G401.6 (cell line): ENCODE measurements around the gene GLIS2.
A peak's percentile ranks its signal among the peaks of the same experiment; 100 is the strongest.

Source experiments
- FAIRE-seq: peaks from 2 replicates; lab custom pipeline; 2012; peaks lifted over from hg19 to GRCh38; lab: Jason Lieb, UNC

Gene GLIS2

DNA sequence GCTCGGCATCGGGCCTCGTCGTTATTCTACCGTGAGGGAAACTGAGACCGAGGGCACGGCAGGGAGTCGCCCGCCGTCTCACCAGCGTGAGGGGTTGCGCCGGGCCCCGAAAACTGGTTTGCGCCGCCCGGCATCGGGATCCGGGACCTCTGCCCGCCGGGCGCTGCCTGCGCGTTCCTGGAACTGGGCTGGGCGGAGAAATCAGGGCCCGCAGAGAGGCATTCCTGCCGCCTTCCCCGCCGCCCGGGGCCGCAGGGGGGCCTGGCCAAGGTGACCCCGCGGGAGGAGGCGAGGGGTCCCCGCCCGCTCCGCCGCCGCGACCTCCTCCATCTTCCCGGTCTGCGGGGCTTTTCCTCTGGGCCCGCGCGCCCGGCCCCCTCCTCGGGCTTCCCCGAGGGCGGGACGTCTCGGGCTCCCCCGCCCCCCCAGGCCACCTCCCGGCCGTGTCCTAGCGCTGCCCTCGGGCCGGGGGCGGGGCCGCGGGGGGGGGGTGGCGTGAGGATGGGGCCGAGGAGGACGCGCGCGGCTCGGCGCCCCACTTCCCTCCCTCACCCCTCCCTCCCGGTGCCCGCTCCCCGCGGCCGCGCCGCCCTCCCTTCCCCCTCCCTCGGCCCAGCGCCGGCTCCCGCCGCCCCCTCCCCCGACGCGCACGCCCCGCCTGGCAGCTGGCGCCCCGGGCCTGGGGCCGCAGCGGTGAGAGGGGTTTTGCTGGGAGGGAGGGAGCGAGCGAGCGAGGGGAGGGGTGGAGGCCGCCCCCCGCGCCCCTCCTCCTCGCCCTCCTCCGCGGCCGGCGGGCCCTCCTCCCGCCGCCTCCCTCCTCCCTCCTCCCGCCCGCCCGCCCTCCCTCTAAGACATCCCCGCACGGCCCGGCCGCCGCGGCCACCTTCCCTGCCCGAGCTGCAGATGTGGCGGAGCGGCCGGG lies at the start of gene GLIS2:
GLIS2 (plus strand) TSS at position 882 of the 922 bp plus-strand sequence. CDS start 16,214 bp downstream, outside the sequence.
- no peak for FAIRE-seq

DNA sequence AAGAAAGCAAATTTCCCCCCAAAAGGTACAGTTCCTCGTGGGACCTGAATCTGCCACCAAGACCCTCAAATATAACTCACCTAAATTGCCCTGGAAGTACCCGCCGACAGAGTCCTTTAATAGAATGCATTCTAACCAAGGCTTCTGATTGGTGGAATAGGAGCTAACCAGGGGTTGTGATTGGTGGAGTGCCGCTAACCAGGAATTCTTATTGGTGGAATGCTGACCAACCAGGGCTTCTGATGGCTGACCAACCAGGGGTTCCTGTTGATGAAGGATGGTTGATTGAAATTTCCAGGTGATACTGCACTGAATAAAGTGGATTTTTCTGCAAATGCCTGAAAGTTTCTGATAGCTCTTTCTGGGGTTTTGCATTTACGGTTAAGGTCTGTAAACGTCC lies 49.5 kb upstream of the GLIS2 start:
- FAIRE-seq: peak; percentile 76

DNA sequence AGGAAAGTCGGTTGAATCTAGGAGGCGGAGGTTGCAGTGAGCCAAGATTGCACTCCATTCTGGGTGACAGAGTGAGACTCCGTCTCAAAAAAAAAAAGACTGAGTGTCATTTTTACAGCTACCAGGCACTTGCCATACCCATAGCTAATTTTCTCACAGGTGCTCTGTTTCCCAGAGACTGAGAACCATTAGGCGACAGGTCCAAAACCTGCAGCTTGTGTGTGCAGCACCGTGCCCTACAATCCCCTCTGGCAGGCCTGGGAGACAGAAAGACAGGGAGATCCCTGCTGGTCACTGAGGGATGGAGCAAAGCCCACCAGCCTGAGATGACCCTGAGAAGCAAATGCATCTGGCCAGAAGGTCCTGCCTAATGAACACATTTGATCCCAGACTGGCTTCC lies 45.8 kb upstream of the GLIS2 start:
- no peak for FAIRE-seq

DNA sequence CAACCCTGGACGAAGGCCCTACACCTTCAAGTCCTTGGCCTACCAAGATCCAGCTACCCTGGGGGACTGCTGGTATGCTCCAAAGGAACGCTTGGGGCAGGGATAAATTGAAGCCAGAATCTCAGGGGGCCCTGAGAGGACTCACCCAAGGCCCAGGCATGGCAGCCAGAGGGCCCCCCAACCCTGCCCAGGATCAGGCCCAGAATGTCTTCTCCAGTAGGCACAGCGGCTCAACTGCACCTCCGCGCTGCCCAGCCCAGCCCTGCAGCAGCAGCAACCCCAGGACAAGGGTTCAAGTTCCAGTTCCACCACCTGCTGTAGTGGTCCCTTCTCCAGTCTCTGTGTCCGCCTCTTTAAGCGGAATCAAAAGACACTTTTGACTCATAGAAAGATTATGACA lies 45.3 kb upstream of the GLIS2 start:
- no peak for FAIRE-seq

DNA sequence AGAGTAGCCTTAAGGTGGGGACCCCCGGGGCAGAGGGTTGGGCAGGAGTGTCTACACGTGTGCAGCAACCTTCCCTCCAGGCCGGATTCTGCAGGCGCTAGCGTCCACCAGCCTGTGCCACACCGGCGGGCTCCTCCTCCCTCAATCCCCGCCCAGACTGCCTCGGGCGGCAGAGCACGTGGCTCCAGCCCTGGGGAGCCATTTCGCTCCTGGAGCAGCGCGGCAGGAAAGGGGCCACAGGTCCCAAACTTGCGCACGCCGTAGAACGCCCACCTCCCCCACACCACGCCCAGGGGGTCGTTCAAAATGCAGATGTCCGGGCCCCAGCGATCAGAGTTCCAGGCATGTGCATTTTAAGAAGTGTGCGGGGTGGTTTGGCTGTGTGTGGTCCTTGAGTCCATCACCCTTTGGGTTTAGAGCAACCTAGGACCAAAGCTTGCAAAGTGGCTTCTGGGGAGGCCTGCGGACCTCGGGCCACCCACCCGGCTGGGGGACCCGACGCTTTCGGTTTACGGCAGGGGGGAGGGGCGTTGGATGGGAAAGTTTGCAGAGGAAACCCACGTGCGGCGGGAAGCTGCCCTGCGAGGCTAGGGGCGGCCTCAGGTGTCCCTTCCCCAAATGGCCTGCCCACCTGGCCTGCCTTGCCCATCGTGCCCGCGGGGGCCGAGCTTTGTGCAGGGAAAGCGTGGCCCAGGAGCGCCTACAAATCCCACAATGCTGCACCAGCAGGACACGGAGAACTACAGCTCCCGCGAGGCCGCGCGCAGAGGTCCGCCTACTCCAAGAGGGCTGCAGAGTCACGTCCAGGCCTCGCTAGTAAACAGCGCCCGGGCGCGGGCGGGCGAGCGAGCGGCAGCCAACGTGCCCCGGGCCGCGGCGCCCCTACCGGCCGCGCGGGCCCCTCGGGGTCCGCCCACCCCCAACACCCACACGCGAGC lies 44.4 kb upstream of the GLIS2 start:
- FAIRE-seq: peak; percentile 42

DNA sequence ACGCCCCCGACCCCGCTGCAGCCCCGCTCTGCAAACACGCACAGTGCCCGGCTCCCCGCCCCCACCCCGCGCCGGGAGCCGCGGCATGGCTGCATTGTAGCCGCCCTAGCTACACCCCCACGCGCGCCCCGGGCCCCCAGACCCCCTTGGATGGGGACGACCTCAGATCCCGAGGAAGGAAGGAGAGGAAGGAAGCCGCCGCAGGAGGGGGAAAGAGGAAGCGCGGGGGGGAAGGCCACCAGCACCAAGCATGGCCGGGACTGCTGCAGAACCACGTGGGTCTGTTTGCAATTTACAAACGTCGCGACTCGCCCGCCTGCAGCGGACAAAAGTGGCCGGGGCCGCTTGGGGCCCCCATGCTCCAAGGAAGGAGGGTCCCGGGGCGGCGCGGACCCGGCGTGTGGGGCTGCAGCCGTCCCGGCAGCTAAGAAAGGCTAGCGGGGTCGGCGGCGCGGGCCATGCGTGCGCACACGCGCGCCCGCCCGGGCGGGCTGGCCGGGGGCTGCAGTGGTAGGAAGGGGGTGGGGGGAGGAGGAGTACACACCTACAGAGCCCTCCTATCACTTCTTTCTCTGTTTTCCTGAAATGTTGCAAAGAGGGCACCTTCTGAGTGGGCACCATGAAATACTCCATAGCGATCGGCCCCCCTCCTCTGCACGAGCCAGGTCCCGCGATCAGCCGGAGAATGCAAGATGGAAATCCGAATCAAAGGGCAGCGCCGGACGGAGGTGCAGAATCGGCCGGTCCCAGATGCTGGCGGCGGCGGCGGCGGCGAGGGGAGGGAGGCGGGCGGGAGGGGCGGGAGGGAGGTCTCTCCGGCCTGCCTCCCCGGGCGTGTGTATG lies 43.5 kb upstream of the GLIS2 start:
- no peak for FAIRE-seq

DNA sequence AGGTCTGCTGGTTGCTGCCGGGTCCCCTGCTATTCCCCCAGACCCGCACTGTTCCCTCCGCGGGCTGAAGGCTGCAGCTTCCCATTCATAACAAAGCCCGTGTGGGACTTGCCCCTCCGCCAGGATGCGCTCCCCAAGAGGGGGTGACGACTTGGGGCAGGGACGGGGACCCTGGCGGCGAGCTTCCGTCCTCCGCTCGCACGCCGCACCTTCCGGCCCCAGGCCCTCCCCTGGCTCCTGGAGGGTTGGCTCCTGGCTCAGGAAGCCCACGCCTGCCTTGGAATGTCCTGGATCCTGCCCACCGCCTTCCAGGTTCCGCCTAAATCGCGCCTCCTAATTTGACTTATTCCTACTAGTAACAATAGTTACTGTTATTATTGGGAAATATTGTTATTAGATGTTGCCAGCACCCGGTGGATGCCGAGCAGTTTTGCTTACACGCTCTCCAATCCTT lies 42.0 kb upstream of the GLIS2 start:
- no peak for FAIRE-seq

DNA sequence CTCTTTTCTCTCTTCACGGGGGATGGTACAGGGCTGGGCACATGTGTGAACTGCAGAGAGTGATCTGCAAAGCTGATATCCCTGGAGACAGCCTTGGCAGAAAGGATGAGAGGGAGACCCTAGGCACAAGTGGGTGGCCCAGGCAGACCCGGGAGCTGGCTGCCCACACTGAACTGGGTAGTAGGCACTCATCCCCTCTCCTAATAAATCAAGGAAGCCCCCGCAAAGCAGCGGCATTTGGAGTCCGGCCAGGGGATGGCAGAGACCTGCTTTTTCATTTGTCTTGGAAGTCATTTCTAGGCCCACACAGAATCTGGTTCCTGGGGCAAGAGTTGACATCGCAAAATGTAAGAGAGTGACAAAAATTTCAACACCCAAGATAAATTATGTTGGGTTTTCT lies 40.0 kb upstream of the GLIS2 start:
- FAIRE-seq: no peak

DNA sequence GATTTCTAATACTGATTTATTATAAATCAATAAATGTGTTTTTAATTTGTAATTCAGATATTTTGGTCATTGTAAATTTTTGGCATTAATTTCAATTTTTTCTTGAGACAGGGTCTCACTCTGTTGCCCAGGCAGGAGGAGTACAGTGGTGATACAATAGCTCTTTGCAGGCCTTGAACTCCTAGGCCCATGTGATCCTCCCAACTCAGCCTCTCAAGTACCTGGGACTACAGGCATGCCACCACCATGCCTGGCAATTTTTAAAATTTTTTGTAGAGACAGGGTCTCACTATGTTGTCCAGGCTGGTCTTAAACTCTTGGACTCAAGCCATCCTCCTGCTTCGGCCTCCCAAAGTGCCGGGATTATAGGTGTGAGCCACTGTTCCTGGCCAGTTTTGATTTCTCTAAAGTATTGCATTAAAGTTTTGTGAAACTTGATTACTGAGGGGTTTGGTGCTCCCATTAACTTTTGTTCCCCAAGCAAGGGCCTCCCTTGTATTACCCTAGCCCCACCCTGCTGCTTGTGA lies 37.8 kb upstream of the GLIS2 start:
- no peak for FAIRE-seq

DNA sequence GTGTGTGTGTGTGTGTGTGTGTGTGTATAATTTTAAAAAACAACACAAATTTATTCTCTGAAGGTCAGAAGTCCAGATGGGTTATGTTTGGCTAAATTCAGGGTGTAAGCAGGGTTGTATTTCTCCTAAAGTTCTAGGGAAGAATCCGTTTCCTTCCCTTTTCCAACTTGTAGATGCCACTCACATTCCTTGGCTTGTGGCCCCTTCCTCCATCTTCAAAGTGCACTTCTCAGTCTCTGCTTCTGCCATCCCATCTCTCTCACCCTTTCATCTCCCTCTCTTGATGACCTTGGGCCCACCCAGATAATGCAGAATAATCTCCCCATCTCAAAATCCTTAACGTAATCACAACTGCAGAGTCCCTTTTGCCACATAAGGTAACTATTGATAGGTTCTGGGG lies 35.2 kb upstream of the GLIS2 start:
- no peak for FAIRE-seq

DNA sequence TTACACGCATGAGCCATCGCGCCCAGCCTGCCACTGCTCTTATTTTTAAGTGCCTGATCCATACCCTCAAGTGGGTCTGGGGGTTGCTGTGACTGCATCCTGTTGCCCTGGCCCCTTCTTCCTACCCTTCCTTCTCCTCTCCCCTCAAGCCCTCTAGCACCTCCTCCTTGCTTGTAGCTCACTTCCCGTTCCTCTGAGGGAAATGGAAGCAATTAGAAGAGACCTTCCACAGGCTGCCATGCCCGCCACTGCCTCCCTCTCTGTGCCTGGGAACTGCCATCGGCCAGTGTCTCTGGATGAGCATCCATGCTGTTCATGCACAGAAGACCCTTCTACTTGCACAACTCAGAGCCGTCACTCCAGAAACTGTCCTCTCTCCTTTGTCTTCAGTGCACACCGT lies 32.4 kb upstream of the GLIS2 start:
- FAIRE-seq: no peak

DNA sequence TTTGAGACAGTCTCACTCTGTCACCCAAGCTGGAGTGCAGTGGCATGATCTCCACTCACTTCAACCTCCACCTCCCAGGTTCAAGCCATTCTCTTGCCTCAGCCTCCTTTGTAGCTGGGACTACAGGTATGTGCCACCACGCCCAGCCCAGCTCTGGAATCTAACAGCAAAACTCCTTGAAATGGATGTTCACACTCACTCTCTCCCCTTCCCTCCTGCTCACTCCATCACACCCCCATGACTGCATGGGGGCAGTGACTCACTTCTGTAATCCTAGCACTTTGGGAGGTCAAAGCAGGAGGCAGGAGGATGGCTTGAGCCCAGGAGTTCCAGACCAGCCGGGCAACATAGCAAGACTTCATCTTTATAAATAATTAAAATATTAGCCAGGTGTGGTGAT lies 31.9 kb upstream of the GLIS2 start:
- no peak for FAIRE-seq

DNA sequence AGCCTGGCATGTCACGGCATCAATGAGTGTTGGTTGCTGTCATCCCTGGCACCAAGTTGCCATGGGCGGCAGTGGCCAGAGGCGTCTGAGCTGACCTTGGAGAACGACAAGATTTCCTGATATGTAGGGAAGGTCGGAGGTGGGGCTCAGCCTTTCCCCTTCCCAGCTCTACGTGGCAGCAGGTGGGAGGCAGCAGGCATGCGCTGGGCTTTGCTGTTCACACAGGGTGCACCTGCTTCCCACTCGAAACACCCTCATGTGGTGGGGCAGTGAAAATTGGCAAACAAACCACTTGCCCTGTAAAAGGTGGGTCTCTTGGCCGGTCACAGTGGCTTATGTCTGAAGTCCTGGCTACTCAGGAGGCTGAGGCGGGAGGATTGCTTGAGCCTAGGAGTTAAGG lies 30.7 kb upstream of the GLIS2 start:
- no peak for FAIRE-seq

DNA sequence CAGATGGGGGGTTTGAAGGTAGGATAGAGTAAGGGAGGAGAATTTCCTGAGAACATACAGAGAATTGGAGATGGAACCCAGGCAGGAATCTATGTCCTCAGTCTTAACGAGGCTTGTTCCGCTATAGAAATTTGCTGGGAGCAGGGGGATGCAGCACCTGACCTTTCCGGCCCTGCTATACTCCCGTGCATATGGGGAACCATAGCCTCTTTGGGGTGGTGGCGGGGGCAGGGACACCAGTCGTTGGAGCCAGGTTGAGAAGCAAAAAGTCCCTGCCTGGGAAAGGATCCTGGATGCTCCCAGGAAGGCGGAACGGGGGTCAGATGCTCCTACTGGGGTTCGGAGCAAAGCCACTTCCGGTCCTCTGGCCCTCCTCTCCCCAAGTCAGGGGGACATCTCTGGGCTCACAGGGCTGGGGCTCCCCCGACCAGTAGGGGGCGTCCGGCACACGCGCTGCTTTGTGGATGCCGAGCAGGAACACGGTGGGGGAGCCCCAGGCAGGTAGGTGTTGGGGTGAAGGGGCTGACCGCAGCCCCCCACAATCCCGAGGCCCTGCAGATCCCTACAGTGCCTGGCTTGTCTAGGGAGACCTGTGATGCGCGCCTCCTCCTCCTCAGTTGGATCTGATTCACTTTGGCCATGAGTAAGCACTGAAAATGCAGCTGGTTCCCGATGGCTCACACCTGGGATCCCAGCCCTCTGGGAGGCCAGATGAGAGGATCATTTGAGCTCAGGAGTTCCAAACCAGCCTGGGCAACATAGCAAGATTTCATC lies 27.5 kb upstream of the GLIS2 start:
- no peak for FAIRE-seq

DNA sequence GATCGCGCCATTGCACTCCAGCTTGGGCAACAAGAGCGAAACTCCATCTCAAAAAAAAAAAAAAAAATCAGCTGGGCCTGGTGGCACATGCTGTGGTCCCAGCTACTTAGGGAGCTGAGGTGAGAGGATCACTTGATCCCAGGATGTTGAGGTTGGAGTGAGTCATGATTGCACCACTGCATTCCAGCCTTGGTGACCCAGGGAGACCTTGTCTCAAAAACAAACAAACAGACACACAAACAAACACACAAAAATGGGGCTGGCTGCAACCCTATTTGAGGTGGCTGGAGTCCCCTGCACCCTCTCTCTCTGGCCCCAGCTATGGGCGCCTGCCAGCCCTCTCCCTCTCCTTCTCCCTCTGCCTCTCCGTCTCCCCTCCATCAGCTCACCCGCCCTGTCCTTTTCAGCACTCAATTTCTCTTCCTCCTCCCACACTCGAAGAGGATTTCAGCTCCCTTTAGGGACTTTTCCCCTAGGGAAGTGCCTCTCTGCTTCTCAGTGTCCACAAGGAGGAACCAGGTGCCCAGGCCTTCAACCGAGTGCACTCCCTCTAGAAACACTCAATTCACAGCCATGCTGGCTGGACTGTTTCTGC lies 25.5 kb upstream of the GLIS2 start:
- FAIRE-seq: peak; percentile 45

DNA sequence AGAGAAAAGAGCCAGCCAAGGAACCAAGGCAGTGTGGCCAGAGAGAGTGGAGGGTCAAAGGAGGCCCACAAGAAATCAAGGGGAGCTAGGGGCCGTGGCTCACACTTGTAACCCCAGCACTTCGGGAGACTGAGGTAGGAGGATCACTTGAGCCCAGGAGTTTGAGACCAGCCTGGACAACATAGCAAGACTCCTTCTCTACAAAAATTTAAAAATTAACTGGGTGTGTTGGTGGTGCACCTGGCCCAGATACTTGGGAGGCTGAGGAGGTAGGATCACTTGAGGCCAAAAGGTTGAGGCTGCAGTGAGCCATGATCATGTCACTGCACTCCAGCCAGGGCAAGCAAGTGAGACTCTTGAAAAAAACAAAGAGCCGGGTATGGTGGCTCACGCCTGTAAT lies 24.2 kb upstream of the GLIS2 start:
- no peak for FAIRE-seq

DNA sequence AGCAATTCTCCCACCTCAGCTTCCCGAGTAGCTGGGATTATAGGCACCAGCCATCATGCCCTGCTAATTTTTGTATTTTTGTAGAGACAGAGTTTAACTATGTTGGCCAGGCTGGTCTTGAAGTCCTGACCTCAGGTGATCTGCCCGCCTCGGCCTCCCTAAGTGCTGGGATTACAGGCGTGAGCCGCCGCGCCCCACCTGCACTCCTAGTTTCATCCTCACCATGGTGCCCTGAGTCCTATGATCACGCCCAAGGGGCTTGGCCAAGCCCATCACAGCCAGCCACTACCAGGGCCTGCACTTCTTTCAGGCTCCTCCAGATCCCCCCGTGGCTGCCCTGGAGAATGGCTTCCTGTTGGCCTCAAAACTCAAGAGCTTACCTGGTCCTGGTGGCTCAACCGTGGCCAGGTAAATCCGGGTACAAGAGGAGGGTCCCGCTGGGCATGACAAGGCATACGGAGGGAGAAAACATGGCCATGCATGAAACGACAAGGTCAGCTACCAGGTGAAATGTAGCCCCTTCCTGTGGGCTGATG lies 22.6 kb upstream of the GLIS2 start:
- no peak for FAIRE-seq

DNA sequence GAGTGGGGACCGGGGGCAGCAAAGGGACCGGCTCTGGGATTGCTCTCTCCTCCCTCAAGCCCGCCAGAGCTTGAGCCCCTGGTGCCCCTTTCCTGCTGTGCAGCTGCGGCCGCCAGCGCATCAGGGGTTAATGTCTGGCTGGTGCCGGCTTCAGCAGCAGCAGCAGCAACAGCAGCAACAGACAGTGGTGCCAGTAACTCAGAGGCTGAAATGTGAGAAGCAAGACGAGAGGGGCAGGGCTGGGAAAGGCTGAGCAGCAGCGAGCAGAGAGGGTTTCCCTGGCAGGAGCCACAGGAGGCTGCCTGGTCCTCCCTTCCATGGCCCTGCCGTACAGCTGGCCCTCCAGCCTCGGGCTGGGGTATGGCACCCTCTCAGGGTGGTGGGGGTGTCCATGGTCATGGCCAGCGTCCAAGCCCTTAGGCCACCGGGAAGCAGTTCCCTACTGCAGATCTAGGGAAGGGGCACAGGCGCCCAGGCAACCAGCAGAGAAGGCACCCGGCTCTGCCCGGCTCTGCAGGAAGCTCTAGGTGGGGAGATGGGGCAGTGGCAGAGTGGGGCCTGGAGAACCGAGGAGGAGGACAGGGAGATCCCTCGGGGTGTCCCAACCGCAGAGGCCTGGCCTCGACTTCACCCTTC lies 21.9 kb upstream of the GLIS2 start:
- FAIRE-seq: peak; percentile 92

DNA sequence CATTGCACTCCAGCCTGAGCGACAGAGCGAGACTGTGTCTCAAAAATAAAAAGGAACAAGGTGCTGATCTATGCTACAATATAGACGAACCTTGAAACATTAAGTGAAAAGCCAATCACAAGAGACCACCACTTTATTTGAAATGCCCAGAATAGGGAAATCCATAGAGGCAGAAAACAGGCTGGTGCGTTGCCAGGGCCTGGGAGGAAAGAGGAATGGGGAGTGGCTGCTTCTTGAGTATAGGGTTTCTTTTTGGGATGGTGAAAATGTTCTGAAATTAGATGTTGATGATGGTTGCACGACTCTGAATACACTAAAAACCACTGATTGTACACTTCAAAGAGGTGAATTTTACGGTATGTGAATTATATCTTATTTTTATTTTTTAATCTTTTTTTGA lies 20.3 kb upstream of the GLIS2 start:
- no peak for FAIRE-seq

DNA sequence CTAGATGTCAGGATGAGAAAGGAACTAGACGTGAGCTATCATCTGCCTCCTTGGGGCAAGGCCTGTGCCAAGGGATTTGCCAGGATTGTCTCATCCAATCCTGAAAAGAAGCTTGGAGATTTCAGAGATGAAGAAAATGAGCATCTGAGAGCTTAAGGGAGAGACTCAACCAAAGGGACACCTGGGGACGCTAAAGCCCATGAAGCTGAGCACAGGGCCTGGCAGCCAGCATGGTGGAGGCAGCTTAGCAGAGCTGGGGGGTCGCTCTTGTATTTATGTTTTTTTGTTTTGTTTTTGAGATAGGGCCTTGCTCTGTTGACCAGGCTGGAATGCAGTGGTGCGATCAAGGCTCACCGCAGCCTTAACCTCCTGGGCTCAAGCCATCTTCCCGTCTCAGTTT lies 18.4 kb upstream of the GLIS2 start:
- FAIRE-seq: no peak
